ENCODE data around the gene ANAPC2.

The ANAPC2 gene

DNA sequence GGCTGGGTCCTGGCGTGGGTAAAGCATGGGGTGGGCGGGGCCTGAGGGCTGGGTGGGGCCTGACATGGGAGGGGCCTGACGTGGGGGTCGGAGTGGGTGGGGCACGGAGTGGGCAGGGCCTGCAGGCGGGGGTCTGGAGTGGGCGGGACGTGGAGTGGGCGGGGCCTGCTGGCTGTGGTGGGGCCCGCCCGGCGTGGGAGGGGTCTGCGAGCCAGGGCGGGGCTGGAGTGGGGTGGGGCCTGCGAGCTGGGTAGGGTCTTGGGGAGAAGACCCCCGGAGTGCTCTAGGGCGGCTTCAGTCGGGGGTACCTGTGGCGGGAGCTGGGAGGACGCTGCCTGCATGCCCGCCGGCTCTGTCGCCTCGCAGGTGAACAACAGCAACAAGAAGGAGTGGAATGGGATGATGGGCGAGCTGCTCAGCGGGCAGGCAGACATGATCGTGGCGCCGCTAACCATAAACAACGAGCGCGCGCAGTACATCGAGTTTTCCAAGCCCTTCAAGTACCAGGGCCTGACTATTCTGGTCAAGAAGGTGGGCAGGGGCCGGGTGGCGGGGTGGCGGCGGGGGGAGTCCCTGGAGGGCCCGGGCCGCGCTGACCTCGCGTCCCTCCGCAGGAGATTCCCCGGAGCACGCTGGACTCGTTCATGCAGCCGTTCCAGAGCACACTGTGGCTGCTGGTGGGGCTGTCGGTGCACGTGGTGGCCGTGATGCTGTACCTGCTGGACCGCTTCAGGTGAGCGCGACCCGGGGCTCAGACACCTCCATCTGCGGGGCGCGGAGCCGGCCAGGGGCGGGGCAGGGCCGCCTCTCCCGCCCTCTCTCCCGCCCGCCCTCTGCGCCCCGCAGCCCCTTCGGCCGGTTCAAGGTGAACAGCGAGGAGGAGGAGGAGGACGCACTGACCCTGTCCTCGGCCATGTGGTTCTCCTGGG lies 26.5 kb downstream of the ANAPC2 start:
- DNase-seq = no peak

DNA sequence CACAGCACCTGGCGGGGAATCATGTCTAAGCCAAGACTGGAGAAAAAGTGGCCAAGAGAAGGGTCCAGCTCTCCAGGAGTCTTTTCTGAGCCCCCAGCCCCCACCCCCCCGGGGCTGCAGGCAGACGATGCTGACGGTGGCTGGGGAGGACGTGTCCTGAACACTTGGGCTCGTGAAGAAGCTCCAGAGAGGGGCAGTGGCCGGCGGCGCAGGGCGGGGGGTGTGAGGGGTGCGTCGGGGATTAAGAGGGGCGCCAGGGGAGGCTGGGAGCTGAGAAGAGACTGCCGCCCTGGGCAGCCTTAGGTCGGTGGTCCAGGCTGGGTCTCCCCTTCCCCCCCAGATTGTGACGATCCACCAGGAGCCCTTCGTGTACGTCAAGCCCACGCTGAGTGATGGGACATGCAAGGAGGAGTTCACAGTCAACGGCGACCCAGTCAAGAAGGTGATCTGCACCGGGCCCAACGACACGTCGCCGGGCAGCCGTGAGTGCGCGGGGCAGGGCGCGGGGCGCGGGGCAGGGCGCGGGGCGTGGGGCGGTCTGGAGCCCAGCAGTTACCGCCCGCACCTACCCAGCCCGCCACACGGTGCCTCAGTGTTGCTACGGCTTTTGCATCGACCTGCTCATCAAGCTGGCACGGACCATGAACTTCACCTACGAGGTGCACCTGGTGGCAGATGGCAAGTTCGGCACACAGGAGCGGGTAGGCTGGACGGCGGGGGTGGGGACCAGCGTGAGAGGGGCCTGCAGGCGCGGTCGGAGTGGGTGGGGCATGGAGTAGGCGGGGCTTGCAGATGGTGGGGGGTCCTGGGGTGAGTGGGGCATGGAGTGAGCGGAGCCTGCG lies 27.4 kb downstream of the ANAPC2 start:
- DNase-seq = no peak

DNA sequence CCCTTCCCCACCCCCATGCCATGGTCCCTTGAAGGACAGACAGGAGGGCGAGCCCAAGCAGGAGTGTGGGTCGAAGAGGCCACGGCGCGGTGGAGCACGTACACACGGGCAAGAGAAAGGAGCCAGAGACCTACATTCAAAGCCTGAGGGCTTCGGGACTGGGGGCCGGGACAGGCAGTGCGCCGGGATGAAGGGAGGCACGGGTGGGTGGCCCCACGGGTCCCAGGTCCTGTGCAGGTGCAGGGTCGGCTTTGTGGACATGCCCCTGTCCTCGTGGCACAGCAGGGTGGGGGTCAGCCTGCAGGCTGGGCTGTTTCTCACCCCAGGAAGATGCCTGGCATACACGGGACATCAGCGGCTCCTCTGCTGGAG lies 28.3 kb downstream of the ANAPC2 start:
- DNase-seq = no peak

DNA sequence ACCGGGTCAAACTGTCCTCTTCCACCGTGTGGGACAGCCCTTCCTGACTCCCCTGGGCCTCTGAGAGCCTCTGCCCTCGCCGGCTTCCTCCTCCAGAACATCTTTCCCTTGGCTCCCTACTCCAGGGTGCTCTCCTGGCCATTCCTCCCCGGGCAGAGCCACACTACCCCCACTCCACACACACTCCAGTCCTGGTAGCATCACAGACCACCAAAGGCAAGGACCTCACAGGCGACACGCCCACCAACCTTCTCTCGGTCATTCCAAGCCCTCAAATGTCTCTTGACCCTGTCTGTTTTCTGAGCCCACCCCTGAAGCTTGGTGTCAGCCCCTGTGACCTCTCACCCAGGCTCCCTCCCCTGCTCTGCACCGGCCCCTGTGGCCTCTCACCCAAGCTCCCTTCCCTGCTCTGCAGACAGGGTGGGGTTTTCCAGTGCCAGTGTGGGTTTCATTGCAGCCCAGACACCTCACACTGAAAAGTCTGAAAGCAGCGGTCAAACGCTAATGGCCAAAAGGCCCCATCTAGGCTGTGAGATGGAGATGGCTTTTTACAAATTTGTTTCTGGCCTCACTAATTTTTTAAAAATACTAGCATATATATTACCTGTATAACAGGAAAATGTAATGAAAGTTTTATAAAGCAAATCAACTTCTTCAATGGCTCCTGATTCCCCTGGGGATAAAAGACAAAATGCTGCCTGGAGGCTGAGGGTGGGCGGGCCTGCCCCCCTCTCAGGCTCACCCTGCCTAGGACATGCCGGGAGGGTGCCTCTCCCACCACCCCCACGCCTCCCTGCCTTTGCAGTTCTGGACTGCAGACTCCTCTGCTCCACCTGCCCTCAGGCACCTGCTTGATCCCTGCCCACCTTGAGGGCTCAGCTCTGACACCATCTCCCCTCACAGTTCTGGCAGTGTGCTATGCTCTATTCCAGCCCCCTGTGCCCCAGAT lies 29.0 kb downstream of the ANAPC2 start:
- DNase-seq = no peak

DNA sequence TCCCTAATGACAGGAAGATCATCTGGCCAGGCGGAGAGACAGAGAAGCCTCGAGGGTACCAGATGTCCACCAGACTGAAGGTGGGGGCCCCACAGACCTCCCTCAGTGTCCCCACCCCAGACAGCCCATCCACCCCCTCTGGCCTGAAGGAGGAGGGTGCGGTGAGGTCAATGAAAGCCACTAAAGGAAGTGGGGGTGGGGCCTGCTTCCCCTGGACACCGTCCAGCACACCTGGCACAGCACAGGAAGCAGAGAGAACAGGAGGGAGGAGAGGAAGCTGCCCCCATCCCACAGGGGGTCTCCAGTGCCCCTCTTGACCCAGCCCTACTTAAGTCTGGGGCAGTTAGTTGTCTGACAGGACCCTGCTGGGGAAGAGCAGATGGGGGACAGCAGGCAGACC lies 29.7 kb downstream of the ANAPC2 start:
- DNase-seq = no peak

DNA sequence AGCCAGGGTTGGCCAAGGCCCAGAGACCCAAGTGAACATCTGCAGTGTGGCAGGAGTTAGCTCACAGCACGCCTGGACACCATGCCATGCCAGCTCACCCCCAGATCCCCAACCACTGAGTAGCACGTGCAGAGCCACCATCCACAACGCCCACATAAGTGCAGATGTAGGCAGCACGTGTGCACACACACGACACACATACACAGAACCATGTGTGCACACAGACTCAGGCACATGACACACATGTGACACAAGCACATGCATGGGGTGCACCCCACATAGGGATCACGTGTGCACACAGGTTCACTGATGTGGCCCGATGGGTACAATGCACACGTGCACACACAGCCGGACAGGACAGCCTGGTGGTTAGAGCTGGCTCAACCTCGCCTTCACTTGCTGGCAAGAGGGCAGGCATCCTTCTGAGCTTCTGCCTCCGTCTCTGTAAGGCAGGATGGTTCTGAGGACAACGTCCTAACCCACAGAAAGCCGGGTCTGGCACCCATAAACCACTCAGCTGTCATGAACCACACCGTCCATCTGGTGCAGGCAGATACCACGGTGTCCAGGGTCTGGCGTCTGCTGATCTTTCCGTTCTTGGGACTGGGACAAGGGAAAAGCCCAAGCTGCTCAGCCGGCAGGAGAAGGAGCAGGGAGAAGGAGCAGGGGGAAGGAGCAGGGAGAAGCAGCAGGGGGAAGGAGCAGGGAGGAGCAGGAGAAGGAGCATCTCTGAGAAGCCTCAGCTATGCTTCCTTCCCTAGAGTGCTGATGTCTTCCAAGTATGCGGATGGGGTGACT lies 30.5 kb downstream of the ANAPC2 start:
- DNase-seq = no peak

DNA sequence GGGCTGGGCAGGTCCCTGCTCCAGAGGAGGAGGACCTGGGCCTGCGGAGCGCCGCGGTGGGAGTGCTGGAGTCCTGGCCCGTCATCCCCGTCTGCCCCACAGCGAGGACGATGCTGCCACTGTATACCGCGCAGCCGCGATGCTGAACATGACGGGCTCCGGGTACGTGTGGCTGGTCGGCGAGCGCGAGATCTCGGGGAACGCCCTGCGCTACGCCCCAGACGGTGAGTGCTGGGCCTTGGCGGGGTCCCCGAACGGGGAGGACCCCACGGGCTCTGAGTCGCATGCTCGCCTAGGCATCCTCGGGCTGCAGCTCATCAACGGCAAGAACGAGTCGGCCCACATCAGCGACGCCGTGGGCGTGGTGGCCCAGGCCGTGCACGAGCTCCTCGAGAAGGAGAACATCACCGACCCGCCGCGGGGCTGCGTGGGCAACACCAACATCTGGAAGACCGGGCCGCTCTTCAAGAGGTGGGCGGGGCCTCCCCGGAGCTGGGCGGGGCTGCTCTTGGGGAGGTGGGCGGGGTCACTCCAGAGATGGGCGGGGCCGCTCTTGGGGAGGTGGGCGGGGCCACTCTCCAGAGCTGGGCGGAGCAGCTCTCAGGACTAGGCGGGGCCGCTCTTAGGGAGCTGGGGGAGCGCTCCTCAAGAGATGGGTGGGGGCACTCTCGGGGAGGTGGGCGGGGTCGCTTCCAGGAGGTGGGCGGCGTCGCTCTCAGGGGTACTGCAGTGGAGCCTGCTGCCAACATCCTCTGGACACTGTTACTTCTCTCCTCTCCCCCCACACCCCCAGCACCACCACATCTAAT lies 31.6 kb downstream of the ANAPC2 start:
- DNase-seq = no peak

DNA sequence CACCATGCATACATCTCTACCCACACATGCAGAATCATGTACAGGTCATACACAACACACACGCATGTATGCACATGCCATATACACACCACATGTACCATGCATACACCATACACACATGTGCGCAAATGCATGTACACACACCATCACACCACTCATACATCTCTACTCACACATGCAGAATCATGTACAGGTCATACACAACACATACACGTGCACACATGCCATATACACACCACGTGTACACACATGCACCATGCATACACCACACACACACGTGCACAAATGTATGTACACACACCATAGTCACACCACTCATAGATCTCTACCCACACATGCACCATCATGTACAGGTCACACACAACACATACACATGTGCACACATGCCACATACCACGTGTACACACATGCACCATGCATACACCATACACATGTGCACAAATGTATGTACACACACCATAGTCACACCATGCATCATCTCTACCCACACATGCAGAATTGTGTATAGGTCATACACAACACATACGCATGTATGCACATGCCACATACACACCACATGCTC lies 35.4 kb downstream of the ANAPC2 start:
- DNase-seq = no peak

DNA sequence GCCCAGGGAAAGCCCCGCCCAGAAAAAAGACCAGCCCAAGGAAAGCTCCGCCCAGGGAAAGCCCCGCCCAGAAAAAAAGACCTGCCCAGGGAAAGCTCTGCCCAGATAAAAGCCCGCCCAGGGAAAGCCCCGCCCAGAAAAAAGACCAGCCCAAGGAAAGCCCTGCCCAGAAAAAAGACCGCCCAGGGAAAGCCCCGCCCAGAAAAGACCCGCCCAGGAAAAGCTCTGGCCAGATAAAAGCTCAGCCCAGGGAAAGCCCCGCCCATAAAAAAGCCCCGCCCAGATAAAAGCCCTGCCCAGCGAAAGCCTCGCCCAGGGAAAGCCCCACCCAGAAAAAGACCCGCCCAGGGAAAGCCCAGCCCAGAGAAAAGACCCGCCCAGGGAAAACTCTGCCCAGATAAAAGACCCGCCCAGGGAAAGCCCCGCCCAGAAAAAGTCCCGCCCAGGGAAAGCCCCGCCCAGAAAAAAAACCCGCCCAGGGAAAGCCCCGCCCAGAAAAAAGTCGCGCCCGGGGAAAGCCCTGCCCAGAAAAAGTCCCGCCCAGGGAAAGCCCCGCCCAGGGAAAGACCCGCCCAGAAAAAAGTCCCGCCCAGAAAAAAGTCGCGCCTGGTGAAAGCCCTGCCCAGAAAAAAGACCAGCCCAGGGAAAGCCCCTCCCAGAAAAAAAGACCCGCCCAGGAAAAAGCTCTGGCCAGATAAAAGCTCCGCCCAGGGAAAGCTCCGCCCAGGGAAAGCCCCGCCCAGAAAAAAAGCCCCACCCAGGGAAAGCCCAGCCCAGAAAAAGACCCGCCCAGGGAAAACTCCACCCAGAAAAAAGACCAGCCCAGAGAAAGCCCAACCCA lies 37.5 kb downstream of the ANAPC2 start:
- no peak for DNase-seq

DNA sequence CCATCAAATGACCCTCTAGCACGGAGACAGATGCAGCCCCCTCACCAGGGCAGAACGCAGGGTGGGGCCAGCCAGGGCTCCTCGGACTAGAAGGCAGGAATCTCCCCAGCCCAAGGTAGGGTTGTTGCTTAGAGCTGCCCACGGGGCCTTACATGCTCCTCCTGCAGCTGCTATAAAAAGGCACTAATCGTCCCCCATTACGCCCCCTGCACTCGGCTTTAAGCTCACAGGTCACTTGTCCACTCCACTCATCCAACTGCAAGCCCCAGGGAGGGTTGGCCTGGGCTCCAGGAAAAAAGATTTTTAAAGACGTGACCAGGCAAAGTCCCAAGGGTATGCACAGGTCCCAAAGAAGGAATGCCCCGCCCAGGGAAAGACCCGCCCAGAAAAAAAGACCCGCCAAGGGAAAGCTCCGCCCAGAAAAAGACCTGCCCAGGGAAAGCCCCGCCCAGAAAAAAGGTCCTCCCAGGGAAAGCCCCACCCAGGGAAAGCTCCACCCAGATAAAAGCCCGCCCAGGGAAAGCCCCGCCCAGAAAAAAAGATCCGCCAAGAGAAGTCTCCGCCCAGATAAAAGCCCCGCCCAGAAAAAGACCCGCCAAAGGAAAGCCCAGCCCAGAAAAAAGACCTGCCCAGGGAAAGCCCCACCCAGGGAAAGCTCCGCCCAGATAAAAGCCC lies 38.3 kb downstream of the ANAPC2 start:
- DNase-seq = no peak

DNA sequence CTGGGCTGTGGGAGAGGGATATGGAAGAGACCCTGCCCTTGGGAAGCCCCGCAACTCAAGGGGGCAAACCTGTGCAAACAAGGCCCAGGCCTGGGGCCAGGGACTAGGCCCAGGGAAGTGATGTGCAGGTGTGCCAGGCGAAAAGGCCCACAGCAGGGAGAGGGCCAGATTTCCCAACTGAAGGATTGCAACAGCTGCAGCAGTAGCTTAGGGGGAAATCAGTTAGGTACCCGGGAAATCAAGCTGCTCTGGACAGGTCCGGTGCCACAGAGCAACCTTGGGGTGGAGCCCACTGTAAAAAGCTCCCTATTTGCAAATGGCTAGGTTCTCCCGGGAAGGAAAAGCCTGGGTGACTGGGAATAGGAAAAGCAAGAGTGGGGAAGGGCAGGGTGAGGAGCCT lies 39.0 kb downstream of the ANAPC2 start:
- no peak for DNase-seq

DNA sequence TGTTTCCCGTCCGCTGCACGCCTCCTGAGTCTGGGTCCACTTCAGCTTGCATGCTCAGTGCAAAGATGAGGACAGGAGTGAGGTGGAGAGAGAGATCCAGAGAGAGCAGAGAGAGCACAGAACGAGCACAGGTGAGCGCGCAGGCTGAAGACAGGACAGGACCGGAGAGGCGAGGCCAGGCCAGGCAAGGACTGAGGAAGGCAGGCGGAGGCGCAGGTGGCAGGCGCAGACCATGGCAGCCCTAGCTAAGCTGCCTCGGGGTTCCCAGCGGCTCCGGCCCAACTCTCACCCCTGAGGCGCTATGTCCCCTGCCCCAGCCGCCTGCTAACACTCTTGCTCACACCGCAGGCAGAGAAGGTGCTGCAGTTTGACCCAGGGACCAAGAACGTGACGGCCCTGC lies 39.7 kb downstream of the ANAPC2 start:
- DNase-seq = no peak

DNA sequence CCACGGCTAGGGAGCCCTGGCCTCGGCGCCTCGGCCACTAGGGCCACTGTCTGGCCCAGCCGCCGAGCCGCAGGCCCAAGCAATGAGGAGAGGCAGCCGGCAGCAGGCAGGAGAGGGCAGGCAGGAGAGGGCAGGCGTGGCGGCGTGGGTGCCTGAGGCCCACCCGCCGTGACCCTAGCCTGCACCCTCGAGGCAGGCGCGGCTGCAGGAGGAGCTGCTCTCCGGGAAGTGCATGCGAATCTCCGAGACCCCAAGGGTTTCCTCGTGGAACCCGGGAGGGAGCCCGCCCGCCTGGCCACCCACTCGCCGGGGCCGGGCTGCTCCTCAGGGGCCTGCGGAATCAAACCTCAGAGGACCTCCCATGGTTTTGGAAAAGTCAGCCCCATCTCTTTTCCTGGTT lies 40.1 kb downstream of the ANAPC2 start:
- no peak for DNase-seq

DNA sequence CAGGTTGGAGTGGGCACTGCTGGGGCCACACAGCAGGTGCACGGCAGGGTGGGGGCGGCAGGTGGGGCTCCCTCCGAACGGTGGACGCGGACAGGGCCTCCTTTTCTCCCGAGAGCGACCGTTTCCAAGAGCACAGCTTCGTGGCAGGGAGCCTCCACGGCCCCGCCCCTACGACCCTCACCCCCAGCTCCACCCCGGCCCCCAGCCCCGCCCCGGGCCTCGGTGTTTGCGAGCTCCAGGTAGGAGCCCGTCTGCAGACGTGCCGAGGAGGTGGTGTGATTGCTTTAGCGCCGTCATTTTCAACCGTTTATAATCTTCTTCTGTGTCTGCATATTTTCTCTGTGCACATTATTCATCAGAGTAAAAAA lies 40.6 kb downstream of the ANAPC2 start:
- no peak for DNase-seq

DNA sequence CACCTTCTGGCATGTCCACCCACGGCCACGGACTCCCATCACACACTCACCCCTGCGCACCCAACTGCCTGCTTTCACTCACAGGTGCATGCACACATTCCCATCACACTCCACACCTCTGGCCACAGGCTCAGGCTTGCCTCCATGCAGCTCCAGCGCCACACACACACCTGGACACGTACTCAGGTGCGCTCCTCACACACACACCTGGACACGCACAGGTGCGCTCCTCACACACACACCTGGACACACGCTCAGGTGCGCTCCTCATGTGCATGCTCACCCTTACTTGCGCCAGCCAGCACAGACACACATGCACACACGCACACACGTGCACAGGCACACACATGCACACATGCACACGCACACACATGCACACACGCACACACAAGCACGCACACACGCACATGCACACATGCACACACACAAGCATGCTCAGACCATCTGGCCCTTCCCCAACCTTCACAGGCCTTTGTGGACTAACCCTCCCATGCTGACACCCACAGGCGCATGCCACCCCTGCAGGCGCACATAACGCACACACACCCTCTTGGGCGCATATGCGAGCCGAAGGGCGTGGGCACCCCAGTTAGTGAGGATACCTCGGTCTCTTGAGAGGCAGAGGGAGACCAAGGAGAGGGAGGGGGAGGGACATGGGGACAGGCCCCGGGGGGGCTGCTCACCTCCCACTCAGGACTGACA lies 41.1 kb downstream of the ANAPC2 start:
- DNase-seq = no peak

DNA sequence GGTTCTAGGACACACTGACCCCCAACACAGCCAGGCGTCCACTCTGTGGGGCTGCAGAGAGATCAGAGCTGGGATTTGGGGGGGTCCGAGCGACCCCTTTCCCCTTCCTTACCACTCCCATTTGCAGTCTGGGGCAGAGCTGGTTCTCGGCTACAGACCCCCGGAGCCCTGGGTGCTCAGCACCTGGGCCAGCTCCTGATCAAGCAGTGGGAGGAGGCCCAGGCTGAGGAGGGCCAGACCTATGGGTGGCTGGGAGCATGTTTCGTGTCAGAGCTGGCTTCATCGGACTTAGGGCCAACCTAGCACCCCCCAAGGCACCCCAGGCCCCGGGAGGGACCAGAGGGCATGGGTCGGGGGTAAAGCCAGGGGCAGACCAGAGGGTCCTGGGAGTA lies 41.8 kb downstream of the ANAPC2 start:
- DNase-seq = no peak

DNA sequence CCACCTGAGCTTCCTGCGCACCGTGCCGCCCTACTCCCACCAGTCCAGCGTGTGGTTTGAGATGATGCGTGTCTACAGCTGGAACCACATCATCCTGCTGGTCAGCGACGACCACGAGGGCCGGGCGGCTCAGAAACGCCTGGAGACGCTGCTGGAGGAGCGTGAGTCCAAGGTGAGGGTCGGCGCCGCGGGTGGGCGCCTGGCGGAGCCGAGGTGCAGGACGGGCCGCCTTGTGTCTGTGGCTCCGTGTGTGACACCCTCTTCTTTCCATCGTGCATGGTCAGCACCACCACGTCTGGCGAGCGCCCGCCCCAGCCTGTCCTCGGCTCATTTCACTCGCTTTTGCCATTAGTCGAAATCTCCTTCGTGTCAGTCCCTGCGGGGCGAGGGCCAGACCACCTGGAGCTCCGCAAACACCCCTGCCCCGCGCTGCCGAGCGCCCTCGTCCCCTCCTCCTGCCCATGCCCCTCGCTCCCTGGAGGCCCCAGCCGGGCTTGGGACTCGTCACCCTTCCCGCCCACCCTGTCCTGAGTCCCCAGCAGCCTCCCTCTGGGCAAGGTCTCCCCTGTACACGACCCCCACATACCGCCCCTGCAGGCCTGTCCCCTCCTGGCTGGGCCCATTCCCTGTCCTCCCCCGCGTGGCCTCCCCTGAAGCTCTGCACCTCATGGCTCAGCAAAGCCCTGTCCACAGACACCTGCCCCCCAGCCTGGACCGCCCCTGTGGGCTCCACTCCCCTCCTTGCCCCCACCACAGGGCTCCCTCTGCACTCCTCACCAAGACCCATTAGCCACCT lies 42.4 kb downstream of the ANAPC2 start:
- no peak for DNase-seq

DNA sequence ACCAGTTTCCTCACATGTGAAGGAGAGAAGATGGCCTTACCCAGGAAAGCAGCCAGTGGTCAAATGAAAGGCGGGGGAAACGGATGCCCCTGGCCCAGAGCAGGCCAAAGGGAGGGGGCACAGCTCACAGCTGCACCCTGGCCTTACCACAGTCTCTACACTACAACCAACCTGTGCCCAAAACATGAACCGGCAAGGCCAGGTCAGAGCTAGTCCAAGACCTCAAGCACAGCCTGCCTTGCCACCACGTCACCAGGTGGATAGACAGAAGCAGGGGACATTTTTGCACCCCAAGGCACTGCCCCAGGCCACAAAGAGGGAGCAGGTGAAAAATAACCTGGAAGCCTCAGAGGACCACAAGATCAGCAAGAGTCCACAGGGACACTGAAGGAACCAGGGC lies 44.9 kb downstream of the ANAPC2 start:
- no peak for DNase-seq
